Measurements from ENCODE around the gene CDHR3. TPM values are rescaled to one million over a fixed set of nuclear protein-coding genes. Genes with fewer than 3 reads are reported as not detected.
"Not testable (repeated sequence)": the region's sequence is repeated elsewhere in the genome, so short reads cannot be mapped to it uniquely, and the experiment has no call there.

Gene CDHR3, protein sequence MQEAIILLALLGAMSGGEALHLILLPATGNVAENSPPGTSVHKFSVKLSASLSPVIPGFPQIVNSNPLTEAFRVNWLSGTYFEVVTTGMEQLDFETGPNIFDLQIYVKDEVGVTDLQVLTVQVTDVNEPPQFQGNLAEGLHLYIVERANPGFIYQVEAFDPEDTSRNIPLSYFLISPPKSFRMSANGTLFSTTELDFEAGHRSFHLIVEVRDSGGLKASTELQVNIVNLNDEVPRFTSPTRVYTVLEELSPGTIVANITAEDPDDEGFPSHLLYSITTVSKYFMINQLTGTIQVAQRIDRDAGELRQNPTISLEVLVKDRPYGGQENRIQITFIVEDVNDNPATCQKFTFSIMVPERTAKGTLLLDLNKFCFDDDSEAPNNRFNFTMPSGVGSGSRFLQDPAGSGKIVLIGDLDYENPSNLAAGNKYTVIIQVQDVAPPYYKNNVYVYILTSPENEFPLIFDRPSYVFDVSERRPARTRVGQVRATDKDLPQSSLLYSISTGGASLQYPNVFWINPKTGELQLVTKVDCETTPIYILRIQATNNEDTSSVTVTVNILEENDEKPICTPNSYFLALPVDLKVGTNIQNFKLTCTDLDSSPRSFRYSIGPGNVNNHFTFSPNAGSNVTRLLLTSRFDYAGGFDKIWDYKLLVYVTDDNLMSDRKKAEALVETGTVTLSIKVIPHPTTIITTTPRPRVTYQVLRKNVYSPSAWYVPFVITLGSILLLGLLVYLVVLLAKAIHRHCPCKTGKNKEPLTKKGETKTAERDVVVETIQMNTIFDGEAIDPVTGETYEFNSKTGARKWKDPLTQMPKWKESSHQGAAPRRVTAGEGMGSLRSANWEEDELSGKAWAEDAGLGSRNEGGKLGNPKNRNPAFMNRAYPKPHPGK
- total RNA-seq (2014; rRNA removed; shearing (Covaris generic)): 0.58 and 1.7 TPM in 2 replicates

DNA sequence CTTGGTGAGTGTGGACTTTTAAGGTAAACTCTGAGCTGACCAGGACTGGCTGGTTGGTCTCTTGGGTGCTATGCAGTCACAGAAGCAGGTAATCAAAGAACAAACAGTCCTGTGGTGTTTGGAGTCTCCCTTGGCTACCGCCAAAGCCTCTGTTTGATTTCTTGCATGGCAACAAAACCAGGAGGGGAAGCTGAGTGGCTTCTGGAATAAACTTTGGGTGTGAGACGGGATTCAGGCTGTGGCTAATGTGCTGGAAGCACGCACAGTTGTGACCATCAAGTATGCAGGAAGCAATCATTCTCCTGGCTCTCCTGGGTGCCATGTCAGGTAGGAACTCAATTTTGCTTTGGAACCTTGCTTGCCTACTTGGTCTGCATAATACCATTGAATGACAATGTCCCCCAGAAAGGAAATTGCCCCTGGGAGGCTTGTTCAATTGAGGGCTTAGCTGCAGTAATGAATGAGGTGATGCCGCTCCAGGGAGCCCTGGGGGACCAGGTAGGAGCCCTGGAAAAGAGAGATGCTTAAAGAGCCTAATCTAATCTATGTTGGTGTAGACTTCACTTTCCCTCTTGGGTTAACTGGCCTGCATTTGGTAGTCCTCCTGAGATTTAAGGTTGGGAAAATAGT lies at the start of gene CDHR3:
TSS of gene CDHR3 (plus strand) at position 227 of the 630 bp plus-strand sequence. CDS start at position 282, 55 bp downstream.
- DNase-seq (ENCODE audit: low spot score): no peak

DNA sequence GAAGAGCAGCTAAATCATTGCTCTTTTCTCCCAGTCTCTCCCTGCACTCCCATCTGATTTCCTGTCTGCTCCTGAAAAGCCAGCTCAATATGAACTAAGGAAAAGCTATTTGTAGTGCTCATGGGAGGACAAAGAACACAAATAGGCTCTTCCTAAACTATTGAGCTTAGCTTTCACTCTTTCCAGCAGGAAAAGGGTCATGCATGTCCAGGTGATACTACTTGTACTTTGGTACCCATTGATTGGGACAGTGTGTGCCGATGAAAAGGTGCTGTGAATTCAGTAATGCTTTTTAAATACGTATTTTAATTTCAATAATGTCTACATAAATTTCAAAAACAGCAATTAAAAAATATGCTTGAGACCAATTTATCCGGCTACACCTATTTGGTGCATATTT lies 49.1 kb upstream of the CDHR3 start:
- DNase-seq (ENCODE audit: low spot score): no peak

DNA sequence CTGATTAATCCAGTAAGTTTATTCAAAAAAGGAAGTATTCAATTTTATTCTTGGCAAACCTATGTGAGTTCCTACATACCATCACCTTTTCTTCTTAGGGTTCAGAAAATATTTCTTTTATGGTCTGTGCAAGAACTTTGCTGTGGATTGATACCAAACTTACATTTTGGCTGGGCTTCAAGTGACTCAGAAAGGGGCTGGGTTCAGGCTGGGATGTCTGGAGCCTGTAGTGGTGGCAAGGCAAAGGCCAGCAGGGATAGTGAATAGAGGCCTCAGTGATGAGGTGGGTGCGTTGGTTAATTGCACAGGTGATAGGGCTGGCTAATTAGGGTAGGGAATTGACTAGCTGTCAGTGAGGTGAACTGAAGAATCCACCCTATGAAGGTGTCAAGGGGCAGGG lies 46.5 kb upstream of the CDHR3 start:
- no peak for DNase-seq (ENCODE audit: low spot score)

DNA sequence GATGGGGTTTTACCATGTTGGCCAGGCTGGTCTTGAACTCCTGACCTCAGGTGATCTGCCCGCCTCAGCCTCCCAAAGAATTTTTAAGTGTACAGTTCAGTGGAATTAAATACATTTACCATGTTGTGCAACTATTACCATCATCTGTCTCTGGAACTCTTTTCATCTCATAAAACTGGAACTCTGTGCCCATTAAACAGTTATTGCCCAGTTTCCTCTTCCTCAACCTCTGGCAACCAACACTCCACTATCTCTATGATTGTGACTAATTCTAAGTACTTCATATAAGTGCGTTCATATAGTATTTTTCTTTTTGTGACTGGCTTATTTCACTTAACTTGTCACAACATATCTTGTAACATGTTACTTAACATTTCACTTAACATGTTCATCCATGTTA lies 45.4 kb upstream of the CDHR3 start:
- DNase-seq (ENCODE audit: low spot score): no peak

DNA sequence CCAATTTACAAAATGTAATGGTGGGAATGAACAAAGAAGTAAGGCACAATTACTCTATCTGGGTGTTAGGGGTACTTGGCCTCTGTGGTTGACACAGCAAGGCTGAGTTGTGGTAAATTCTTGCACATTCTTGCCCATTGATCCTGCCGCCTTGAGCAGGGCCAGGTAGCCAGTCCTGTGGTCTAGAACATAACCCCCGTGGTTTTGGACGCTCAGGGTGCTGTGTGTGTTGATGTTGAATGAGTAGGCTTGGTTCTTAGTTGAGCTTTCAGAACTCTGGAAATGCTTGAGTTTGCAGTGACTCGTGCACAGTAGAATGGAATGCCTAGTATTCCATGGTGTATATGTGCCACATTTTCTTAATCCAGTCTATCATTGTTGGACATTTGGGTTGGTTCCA lies 42.3 kb upstream of the CDHR3 start:
- DNase-seq (ENCODE audit: low spot score): no peak

DNA sequence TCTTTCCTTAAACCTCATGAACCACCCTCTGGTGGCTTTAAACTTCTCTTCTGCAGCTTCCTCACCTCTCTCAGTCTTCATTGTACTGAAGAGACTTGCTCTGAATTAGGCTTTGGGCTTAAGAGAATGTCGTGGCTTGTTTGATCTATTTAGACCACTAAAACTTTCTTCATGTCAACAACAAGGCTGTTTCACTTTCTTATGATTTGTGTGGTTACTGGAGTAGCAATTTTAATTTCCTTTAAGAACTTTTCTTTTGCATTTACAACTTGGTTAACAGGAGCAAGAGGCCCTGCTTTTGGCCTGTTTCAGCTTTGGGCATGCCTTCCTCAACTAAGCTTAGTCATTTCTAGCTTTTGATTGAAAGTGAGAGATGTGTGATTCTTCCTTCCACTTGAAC lies 38.1 kb upstream of the CDHR3 start:
- no peak for DNase-seq (ENCODE audit: low spot score)

DNA sequence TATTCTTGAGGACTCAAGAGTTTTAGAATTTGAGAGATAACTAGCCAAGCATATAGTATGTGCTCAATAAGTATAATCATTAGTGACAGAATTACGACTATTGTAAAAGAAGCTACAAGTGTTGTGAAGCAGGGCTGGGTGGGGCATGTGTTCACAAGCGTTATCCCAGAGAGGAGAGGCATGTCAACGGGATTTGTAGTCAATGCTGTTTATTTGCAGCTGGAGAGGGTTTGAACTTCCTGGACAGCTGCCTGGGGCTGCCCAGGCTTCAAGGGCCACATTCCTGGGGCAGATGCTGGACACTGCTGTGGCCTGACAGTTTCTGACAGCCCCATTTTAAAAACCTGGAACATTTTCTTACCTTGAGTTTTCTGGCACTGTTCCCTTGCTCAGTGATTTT lies 36.9 kb upstream of the CDHR3 start:
- DNase-seq (ENCODE audit: low spot score): no peak

DNA sequence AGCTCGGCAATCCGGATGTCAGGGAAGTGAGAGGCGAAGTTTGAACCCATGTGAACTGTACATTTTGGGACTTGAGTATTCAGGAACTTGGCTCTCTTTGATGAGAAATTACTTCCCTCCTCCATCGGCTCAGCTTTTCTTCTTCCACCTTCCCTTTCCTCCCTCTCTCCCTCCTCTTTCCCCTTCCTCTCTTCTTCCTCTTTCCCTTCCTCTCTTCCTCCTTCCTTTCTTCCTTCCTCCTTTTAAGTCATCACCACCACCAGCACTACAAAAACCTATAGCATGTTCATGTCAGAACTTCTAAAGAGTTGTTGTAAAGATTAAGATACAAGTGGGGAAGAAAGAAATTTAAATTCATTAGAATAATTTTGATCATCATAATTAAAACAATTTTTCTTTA lies 31.9 kb upstream of the CDHR3 start:
- no peak for DNase-seq (ENCODE audit: low spot score)

DNA sequence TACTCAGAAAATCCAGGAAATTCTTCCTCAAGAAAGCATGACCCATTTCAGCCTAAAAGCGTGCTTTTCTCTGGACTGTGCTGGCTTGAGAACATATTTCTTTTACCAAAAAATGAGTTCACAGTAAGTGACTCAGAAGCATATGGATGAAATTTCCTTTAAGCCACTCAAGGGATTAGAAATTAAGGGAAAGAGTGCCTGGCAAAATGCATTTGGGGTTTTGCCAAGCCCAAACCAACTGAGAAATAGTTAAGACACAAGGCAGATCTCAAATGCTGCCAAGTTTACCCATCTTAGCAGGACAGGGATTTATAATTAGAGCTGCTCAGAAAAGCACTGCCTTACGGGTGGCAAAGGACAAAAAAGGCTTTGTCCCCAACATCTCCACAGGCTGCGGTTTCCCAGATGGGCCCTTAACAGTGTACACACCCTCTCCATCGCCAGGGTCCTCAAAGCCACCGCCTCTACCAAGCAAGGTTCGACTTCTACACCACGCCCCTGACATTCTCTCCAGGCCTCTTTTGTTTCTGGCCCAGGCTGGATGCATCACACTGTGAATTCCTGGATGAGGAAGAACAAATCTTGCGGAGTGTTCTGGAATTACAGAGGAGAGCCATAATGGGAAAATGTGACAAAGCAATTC lies 30.1 kb upstream of the CDHR3 start:
- peak; percentile 91 for DNase-seq (ENCODE audit: low spot score)

DNA sequence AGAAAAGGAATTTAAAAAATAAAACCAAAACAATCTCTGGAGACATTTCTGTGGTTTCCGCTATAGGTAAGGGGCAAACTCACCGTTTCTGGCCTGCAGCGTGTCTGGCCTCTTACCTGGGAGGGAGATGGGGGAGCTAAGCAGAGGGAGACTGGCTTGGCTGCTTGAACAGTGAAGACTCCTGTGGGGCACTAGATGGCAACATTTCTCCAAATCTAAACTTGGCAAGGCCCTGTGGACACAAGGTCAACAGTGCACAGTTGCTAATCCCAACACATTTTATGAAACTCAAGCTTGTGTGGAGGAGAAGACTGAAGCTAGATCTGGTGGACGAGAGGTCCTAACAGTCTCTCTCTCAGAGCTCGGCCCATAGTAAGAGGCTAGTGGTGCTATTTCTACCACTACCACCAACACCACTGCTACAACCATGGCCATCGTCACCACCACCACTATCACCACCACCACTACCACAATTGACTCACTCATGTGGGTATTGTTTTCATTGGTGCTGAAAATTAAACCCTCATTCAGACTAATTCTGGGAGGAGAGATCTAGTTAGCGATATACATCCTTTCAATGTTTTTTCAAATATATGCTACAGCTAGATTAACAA lies 28.4 kb upstream of the CDHR3 start:
- peak; percentile 58 for DNase-seq (ENCODE audit: low spot score)

DNA sequence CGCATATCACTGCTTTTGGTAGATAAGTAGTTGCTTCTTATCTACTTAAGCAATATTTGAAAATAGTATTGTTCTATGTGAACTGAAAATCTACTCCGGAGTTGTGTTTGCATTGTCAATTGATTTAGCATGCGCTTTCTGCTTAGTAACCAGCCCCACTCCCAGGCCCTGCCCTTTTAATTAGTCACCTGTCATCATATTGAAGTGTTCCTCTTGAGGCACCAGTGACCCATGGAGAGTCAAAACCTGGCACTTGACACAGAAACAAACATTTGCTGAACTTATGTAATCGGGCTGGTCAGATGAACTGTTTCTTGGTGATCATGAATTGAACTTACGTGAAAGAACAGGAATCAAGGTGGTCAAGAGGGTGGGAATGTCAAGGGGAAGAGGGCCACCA lies 27.8 kb upstream of the CDHR3 start:
- no peak for DNase-seq (ENCODE audit: low spot score)

DNA sequence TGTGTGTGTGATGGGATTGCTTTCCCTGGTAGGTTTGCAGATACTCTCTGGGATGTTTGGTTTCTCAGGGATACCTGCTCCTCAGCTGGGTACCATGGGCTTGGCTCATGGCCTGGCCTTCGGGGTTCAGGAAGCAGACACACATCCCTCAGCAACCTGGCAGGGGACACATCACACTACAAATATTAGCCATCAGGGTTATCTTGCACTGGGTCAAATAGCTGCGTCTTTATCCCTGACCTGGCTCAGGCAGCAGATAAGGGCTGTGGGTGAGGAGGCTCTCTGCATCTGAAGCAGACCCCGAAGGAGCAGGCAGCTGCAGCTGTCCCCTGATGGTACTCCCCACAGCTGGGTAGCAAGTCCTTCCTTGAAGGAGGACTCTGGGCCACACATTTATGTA lies 25.7 kb upstream of the CDHR3 start:
- DNase-seq (ENCODE audit: low spot score): no peak

DNA sequence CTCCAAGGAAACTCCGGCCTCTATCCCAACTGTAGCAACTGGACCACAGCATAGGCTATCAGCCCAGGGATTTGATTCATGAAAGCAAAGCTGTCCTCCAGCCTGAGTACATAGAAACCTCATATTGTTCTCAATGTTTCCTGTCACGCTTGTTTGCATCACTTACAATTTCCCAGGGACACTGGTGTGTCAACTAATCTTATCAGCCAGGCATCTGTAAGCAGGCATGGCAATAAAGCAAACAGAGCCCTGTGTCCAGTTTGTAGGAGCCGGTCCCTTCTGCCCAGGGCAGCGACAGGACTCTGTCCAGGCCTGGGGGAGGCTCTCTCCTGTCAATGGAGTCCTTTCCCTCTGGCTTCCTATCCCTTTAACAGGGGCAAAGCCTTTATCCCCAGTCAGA lies 23.0 kb upstream of the CDHR3 start:
- no peak for DNase-seq (ENCODE audit: low spot score)

DNA sequence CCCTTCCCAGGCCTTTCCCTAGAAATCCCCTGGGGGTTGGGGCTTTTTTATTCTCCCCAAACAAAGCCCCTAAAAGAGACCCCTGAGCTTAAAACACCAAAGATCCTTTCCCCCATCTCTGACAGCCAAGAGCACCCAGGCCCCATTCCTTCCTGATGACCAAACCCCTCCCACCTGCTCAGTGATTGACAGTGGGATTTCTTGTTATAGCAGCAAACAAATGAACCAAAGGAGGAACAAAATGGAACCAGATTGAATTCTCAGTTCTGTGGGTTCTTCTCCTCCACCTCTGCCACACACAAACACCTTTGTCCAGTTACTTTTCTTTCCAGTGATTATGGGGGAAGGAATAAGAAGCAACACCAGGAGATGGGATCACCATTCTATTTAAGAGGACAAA lies 21.5 kb upstream of the CDHR3 start:
- no peak for DNase-seq (ENCODE audit: low spot score)

DNA sequence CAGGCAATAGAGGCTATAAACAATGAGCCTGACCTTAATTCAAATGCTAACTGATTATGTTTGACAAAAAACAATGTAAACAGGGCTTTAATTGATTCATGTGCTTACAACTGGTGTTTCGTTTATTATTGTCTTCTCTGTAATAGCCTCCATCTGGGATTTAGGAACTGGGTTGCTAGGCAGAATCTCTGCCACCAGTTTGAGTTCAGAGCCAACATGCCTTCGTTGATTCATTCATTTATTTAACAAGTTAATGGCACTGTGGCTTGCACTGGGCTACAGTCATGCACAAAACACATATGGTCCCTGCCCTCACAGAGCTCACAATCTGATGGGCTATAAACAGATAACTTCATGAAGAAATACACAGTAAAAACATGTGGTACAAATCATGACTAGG lies 19.6 kb upstream of the CDHR3 start:
- no peak for DNase-seq (ENCODE audit: low spot score)

DNA sequence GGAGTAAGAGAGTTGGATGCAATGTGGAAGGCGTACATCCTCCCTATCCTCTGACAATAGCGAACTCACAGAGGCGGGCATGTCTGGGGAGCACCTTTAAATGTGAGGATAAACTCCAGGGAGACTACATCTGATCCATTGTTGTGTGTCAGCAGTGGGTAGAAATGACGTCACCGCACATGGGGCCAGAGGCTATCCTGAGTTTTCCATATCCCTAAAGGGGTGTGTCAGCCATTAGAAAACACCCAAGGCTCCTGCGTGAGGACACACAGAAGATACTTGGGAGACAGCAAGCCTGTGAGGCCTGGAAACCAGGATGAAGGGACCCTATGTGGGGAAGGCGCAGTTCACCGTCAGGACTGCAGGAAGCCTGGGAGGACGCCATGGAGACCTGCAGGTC lies 17.2 kb upstream of the CDHR3 start:
- DNase-seq (ENCODE audit: low spot score): no peak

DNA sequence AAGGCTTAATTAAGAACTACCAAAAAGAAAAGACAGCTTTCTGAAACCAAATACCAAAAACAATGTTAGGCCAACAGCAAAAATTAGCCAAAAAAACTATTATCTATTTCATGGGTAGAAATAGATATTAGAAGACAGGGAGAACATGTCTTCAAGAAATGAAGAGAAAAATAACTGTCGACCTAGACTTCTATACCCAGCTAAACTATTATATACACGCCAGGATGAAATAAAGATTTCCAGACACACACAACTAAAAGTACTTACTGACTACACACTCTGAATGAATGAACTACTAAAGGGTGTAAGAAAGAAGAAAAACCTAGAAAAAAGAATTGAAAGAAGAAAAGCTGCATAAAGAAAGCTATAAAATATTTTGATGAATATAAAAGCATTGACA lies 11.5 kb upstream of the CDHR3 start:
- DNase-seq (ENCODE audit: low spot score): no peak

DNA sequence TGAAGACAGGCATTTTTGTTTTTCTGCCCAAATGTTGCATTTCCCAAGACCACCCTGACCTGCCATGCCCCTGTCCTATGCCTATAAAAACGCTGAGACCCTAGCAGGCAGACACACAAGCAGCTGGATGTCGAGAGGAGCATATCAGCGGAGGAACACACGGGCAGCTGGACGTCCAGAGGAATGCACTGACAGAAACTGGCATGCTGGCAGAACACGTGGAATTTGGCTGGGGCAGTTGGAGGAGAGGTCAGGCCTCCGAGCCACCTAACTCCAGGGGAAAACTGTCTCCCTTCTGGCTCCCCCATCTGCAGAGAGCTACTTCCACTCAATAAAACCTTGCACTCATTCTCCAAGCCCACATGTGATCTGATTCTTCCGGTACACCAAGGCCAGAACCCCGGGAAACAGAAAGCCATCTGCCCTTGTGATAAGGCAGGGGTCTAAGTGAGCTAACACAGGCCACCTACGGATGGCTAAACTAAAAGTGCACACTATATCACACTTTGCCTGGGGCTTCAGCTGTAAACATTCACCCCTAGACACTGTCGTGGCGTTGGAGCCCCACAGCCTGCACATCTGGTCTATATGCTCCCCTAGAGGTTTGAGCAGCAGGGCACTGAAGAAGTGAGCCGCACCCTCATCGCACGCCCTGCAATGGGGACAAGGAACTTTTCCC lies 10.0 kb upstream of the CDHR3 start:
- no peak for DNase-seq (ENCODE audit: low spot score)

DNA sequence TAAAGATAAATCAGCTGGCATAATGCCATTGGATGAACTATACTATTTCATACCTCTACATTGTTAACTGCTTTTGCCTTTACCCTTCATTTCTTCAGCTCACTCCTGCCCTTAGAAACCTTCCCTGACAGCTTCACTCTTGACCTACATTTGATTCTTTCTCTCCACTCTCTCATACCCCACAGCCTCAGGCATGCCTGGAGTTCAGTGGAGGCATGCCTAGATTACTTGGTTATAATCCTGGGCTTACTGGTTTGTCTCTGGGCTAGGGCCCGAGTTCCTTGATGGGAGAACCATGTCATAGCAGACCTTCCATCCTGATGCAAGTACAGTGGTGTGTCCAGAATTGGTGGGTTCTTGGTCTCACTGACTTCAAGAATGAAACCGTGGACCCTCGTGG lies 8.4 kb upstream of the CDHR3 start:
- DNase-seq (ENCODE audit: low spot score): no peak

DNA sequence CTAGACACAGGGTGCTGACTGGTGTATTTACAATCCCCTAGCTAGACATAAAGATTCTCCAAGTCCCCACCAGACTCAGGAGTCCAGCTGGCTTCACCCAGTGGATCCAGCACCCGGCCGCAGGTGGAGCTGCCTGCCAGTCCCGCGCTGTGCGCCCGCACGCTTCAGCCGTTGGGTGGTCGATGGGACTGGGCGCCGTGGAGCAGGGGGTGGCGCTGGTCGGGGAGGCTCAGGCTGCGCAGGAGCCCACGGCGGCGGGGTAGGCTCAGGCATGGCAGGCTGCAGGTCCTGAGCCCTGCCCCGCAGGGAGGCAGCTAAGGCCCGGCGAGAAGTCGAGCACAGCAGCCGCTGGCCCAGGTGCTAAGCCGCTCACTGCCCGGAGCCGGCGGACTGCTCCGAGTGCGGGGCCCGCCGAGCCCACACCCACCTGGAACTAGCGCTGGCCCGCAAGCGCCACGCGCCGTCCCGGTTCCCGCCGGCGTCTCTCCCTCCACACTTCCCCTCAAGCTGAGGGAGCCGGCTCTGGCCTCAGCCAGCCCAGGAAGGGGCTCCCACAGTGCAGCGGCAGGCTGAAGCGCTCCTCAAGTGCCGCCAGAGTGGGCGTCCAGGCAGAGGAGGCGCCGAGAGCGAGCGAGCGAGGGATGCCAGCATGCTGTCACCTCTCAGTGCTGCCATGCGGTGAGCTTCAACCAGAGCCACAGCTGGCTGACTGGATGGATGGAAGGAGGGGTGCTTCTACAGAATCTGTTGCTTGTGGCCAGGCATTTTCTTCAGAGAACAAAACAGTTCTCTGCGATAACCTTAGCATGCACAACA lies 7.2 kb upstream of the CDHR3 start:
- DNase-seq (ENCODE audit: low spot score): not testable (repeated sequence)

Measured in H4 (cell line).